Measurements from ENCODE around the gene FIBP. TPM values are rescaled to one million over a fixed set of nuclear protein-coding genes. Genes with fewer than 3 reads are reported as not detected.

The FIBP gene
- total and polyA plus RNA-seq, 2 donors from 2014 or later = 58.0 to 105 TPM

GRCh38 chr11:65844231-65844872, 43.9 kb downstream of the FIBP start:
- no peak overlapping the region for H3K9ac ChIP-seq (ENCODE audit: low read length in 3 of 3)
- DNase-seq = no peak
- H3K4me1 ChIP-seq (ENCODE audit: control insufficient read depth in 2 of 3, insufficient read depth in 2 of 3, low read depth in 1 of 3, low read length in 3 of 3) = no peaks in the 10 kb centered on the region
- no peak for TF ChIP-seq CTCF (IDR thresholded peaks at IDR 0.05; ENCODE audit: borderline replicate concordance, extremely low read depth, insufficient read depth)
- no peaks in the 10 kb centered on the region for H3K9me3 ChIP-seq (ENCODE audit: control insufficient read depth in 2 of 3, insufficient read depth in 1 of 3, low read length in 3 of 3)
- no peaks in the 10 kb centered on the region for H3K36me3 ChIP-seq (ENCODE audit: control insufficient read depth in 2 of 3, insufficient read depth in 3 of 3, low read length in 3 of 3)
- intact Hi-C loops (cut with DNase I) = no loop called here
- no peak for FAIRE-seq
- no peak overlapping the region for H3K27ac ChIP-seq (ENCODE audit: low read depth in 2 of 2, low read length in 2 of 2)
- no peaks in the 10 kb centered on the region for H3K27me3 ChIP-seq (ENCODE audit: control insufficient read depth, insufficient read depth, low read length)
- H3K4me3 ChIP-seq (ENCODE audit: low read length in 3 of 3) = no peak overlapping the region

GRCh38 chr11:65843811-65844210, 44.5 kb downstream of the FIBP start:
- H3K27ac ChIP-seq (ENCODE audit: low read depth in 2 of 2, low read length in 2 of 2) = no peak overlapping the region
- no peaks in the 10 kb centered on the region for H3K36me3 ChIP-seq (ENCODE audit: control insufficient read depth in 2 of 3, insufficient read depth in 3 of 3, low read length in 3 of 3)

GRCh38 chr11:65842144-65842543, 46.1 kb downstream of the FIBP start:
- no peaks in the 10 kb centered on the region for H3K4me1 ChIP-seq (ENCODE audit: control insufficient read depth in 2 of 3, insufficient read depth in 2 of 3, low read depth in 1 of 3, low read length in 3 of 3)
- H3K36me3 ChIP-seq (ENCODE audit: control insufficient read depth in 2 of 3, insufficient read depth in 3 of 3, low read length in 3 of 3) = no peaks in the 10 kb centered on the region
- H3K9ac ChIP-seq (ENCODE audit: low read length in 3 of 3) = no peak overlapping the region
- no peak for FAIRE-seq
- intact Hi-C loops (cut with DNase I) = no loop called here
- DNase-seq = no peak
- no peaks in the 10 kb centered on the region for H3K27me3 ChIP-seq (ENCODE audit: control insufficient read depth, insufficient read depth, low read length)
- TF ChIP-seq CTCF (IDR thresholded peaks at IDR 0.05; ENCODE audit: borderline replicate concordance, extremely low read depth, insufficient read depth) = no peak
- H3K9me3 ChIP-seq (ENCODE audit: control insufficient read depth in 2 of 3, insufficient read depth in 1 of 3, low read length in 3 of 3) = no peaks in the 10 kb centered on the region
- H3K27ac ChIP-seq (ENCODE audit: low read depth in 2 of 2, low read length in 2 of 2) = no peak overlapping the region
- no peak overlapping the region for H3K4me3 ChIP-seq (ENCODE audit: low read length in 3 of 3)

More at GRCh38 chr11:65843811-65844210, 44.5 kb downstream of the FIBP start:
- intact Hi-C loops (cut with DNase I) = no loop called here
- Histone ChIP-seq H3K9me3 (ENCODE audit: control insufficient read depth in 2 of 3, insufficient read depth in 1 of 3, low read length in 3 of 3) (no peaks in the 10 kb centered on the region), H3K27me3 (ENCODE audit: control insufficient read depth, insufficient read depth, low read length) (no peaks in the 10 kb centered on the region), H3K4me1 (ENCODE audit: control insufficient read depth in 2 of 3, insufficient read depth in 2 of 3, low read depth in 1 of 3, low read length in 3 of 3) (no peaks in the 10 kb centered on the region), H3K9ac (ENCODE audit: low read length in 3 of 3) (no peak overlapping the region), H3K4me3 (ENCODE audit: low read length in 3 of 3) (no peak overlapping the region)
- no peak for DNase-seq
- no peak for FAIRE-seq
- TF ChIP-seq CTCF (IDR thresholded peaks at IDR 0.05; ENCODE audit: borderline replicate concordance, extremely low read depth, insufficient read depth) = no peak
